GM19395 (cell line): ENCODE measurements around the gene SEPTIN5.
"Not testable (repeated sequence)": the region's sequence is repeated elsewhere in the genome, so short reads cannot be mapped to it uniquely, and the experiment has no call there.

Source experiments
- ATAC-seq: cut with Tn5 transposase; IDR thresholded peaks from one replicate; pipeline ENCODE4 v1.9.1; 2021; ENCODE audit warnings: mild to moderate bottlenecking, moderate library complexity; ENCODE audit not compliant: unreplicated experiment

SEPTIN5 gene

DNA sequence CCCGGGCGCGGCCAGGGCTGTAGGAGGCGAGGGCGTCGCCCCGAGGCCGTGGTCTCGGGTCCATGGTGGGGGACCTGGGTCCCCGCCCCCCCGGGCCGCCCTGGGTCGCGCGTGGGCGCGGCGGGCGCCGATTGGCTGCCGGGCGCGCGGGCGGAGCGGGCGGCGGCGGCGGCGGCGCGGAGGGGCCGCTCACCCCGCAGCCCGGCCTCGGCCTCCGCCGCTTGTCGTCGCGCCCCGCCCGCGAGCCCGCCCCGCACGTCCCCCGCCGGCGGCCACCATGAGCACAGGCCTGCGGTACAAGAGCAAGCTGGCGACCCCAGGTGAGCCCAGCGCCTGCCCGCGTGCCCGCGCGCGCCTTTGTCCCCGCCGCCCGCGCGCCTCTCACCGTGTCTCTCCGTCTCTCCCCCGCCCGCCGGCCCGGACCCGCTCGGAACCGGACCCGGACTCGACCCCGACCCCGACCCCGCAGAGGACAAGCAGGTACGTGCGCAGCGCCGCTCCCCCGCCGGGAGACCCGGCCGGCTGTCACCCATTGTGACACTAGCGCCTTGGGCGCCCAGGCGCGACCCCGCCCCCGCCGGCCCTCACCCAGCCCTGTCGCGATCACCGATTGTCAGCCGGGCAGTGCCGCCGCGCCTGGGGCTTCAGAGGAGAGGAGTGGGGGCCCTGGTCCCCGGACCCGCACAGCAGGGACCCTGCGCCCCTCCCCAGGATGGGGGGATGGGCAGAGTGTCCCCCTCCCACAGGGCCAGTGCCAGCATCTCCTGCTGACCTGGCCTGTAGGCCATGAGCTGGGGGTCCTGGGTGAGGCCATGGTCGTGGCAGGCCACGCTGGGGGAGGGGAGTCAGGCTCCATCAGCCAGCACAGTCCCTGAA is at the start of gene SEPTIN5:
Gene SEPTIN5 (plus strand): TSS at position 192 of the 876 bp plus-strand sequence. CDS start 86 bp downstream, at position 278.
- no peak for ATAC-seq

DNA sequence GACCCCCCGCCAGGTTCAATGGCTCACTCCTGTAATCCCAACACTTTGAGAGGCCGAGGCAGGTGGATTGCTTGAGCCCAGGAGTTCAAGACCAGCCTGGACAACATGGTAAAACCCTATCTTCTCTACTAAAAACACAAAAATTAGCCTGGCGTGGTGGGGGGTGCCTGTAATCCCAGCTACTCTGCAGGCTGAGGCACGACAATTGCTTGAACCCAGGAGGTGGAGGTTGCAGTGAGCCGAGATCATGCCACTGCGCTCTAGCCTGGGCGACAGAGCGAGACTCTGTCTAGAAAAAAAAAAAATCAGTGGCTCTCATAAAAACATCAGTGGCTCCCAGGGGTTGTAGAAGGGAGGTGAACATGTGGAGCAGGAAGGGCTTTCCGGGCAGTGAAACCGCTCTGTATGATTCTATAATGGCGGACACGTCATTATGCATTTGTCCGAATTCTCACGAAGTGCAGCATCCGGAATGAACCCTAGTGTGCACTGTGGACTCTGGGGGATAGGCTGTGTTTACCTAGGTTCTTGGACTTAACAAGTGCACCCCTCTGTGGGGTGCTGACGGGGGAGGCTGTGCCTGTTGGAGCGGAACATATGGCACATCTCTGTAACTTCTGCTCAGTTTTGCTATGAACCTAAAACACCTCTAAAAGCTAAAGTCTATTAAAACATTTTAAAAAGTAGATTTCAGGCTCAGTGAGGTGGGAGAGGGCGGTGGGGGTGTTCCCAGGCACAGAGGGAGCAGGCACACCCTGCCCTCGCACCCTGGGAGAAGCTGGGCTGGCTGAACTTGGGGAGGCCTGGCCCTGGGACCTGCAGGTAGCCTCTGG is 49.1 kb upstream of the SEPTIN5 start:
- no peak for ATAC-seq

DNA sequence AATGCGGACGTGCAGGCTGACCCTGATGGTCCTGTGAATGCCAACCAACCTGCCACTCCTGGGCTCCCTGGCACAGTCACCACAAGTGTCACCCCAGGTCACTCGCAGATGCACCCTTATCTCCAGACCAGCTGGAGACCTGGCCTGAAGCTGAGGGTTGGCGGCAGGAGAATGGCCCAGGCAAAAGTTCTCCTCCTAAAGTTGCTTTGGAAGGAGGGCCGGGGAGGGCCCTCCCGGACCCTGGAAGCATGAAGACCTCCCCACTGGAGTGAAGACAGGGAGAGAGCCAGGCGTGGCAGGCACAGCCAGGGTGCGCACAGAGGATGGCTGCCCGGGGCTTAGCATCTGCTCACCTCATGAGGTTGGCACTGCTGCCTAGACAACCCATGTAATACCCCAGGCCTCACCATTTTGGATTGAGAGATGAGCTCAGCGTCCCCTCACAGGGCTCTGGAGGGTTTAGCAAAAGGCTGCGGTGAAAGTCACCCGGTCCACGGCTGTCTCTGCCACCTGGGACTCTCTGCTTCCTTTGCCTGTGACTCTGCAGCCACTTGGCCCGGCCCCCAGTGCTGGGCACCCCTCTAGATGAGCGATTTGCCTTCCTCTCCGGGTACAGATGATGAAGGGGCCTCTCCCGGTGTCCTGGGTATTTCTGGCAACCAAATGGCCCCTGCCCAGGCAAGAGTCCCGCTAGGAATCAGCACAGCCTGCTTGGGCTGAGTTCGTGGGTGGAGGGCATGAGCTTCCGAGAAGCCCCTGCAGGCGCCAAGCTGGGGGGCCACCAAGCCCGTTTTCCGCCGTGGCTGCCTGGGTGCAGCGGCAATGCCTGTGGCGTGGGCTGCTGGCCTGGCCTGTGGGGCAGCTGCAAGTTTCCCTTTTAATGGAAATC is 48.3 kb upstream of the SEPTIN5 start:
- no peak for ATAC-seq

DNA sequence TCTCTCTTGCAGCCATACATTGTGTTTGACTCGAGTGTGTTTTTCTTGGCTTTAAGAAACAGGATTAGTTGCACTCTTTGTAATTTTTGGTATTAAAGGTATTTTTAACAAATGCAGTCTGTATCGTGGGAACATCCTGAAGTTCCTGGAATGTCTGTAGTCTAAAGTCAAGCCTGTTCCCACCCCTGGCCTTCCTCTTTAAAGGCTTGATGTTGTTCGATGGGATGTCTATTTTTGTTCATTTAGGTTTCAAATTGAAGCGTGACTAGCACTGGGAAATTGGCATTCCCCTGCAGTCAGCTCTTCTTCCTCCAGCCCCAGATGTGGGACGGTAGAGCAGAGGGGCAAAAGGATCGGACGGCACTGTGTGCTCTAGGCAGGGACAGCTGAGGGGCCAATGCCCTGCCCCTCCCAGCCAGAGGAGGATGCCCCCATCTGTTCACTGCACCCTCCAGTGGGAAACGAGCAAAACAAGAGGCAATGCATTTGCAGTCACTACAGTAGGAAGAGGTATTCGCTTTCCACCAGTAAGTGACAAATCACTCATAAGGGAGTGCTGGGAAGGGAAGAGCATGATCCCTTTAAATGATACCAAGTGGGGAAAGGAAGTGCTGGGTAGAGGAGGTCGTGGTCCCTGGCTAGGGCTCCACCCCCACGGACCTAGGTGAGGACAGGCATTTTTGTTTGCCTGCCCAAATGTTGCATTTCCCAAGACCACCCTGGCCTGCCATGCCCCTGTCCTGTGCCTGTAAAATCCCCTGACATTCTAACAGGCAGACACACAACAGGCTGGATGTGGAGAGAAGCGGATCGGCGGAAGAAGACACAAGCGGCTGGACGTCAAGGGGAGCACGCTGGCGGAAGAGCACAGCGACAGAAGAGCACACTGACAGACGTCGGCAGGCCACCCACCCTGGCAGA is 47.4 kb upstream of the SEPTIN5 start:
- no peak for ATAC-seq

DNA sequence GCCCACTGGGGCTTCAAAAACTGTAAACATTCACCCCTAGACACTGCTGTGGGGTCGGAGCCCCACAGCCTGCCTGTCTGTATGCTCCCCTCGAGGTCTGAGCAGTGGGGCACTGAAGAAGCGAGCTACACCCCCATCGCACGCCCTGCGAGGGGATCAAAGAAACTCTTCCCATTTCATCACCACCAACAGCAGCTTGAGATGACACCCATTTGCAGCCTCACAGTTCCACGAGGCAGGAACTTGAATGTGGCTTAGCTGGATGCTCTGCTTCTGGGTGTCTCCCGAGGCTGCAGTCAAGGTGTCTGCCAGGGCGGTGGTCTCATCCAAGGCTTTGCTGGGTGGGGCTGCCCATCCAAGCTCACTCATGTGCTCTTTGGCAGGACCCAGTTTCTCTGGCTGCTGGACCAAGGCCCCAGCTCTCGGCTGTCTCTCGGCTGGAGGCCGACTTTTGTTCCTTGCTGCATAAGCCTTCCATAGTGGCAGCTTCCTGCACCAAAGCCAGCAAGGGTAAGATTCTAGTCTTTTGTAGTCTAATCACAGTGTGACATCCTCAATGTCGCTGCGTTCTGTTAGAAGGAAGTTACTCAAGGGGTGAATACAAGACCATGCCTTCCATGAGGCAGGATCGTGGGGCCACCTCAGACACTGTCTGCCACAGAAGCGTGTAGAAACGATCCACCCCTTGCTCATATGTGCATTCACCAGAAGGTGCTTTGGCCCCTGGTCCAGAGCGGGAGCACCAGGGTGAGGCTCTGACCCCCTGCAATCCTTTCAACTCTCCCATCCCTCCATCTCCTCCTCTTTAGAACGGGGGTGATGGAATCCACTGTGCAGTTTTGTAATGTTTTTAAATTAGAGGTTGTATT is 46.2 kb upstream of the SEPTIN5 start:
- no peak for ATAC-seq

DNA sequence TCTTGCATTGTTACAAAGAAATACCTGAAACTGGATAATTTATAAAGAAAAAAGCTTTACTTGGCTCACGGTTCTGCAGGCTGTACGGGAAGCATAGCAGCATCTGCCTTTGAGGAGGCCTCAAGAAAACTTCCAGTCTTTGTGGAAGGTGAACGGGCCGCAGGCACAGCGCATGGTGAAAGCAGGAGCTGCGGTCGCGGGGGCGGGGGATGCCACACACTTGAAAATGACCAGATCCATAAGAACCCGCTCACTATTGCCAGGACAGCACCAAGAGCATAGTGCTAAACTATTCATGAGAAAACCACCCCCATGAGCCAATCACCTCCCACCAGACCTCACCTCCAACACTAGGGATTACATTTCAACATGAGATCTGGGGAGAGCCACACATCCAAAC is 45.6 kb upstream of the SEPTIN5 start:
- no peak for ATAC-seq

DNA sequence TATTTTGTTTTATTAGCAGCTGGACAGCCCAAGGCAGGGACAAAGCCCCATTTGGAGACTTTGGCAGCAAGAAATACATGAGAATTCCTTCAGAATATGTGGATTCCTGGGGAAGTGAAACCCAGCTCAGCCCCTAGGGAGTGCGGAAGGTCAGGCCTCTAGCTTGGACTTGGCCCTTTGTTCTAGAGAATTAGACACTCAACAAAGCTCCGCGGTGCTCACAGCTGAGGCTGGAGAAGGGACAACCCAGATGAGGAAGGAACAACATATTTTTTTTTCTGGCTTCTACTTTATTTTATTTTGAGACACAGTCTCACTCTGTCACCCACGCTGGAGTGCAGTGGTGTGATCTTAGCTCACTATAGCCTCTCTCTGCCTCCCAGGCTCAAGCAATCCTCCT is 44.7 kb upstream of the SEPTIN5 start:
- no peak for ATAC-seq

DNA sequence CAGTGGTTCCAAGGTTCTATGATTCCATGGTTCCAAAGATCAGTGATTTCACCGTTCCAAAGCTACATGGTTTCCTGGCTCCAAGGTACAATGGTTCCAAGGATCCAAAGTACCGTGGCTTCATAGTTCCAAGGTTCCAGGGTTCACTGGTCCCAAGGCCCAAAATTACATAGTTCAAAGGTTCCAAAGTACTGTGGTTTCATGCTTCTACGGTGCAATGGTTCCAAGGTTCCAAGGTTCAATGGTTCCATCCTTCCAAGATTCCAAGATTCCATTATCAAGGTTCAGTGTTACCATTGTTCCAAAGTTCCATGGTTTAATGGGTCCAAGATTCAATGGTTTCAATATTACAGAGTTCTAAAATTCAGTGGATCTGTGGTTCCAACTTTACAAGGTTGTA is 43.0 kb upstream of the SEPTIN5 start:
- no peak for ATAC-seq

DNA sequence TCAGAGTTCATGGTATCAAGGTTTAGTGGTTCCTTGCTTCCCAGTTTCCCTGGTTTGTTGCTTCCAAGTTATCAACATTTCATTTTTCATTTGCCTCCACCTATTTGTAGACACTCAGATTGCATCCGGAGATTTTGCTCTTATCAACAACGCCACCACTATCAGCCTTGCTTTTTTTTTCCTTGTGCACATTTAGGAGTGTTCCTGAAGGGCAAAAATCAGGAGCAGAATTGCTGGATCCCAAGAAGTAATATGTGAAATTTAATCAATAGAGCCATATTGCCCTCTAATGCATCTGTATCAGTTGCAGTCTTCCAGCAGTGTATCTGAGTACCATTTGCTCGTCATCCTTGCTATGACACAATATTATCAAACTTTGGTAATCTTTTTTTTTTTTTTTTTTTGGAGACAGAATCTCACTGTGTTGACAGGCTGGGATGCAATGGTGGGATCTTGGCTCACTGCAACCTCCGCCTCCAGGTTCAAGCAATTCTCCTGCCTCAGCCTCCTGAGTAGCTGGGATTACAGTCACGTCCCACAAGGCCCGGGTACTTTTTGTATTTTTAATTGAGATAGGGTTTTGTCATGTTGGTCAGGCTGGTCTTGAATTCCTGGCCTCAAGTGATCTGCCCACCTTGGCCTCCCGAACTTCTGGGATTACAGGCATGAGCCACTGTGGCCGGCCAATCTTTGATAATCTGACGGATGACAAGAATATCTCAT is 42.1 kb upstream of the SEPTIN5 start:
- no peak for ATAC-seq

DNA sequence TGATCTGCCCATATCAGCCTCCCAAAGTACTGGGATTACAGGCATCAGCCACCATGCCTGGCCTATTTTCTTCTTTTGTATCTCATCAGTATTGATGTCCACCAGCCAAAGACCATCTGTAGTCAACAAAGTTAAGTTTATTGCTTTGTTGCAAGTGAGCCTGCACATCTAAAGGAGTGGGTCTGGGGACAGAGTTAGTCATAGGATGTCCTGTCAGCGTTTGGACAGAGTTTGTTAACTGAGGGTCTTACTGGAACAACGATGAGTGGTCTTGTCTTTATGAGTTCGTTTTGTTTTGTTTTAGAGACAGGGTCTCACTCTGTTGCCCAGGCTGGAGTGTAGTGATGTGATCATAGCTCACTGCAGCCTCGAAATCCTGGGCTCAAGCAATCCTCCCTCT is 40.6 kb upstream of the SEPTIN5 start:
- ATAC-seq: no peak

DNA sequence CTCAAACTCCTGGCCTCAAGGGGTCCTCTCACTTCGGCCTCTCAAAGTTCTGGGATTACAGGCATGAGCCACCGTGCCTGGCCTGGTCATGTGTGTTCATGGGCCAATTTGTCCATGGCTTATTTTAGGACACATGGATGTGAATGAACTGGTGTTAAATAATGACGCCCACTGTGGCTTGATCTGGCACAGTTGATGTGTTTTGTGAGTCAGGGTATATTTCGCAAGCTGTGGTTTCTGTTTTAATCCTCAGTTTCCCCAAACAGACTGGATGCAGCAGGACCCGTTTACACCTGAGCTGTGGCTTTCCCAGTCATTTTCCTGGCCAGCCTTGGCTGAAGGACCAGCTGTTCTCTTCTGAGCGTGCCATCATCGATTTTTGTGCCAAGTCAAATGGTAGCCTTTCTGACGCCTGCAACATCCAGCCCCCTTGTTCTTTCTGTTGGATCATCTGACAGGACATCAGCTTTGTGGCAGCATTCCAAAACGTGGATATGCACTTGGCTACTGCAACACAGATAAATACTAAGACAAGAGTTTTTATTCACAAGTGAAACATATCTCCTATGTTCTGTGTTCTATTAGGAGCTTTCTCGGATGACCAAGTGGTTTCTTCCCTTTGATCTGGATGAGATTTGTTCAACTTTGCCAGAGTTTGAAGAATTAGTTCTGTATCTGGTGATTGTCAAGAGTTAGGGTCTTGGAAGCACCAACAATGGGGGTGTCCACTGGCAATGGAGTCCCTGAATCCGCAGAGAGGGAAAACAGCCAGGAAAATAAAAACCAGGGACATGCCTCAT is 40.0 kb upstream of the SEPTIN5 start:
- ATAC-seq: no peak

DNA sequence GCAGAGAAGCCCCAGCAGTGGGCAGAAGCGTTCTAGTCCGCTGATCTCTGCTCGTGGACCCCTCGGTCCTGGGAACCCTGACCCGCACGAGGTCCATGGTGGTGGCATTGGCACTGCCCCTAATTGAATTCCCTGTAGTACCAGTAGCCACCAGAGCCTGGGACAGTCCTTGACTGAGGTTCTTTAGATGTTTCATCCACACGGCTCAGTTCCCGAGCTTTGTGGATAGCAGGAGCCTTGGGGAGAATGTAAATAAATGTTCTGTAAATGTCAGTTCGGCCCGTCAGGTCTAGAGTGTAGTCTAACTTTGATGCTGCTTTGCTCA is 39.4 kb upstream of the SEPTIN5 start:
- no peak for ATAC-seq

DNA sequence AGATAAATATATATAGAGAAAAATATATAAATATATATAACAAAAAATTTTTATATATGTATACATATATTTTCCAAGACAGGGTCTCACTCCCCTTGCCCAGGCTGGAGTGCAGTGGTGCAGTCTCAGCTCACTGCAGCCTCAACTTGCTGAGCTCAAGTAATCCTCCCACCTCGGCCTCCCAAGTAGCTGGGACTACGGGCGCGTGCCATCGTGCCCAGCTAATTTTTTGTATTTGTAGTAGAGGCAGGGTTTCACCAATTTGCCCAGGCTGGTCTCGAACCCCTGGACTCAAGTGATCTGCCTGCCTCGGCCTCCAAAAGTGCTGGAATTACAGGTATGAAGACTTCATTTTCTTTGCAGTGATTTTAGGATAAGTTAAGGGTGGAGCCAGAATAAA is 38.9 kb upstream of the SEPTIN5 start:
- no peak for ATAC-seq

DNA sequence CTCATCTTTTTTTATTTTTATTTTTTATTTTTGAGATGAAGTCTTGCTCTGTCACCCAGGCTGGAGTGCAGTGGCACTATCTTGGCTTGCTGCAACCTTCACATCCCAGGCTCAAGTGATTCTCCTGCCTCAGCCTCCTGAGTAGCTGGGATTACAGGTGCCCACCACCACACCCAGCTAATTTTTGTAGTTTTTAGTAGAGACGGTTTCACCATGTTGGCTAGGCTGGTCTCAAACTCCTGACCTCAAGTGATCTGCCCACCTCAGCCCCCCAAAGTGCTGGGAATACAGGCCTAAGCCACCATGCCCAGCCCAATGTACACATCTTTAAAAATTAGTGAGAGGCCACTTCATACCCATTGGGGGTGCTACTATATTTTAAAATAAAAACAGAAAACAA is 37.9 kb upstream of the SEPTIN5 start:
- ATAC-seq: not testable (repeated sequence)

DNA sequence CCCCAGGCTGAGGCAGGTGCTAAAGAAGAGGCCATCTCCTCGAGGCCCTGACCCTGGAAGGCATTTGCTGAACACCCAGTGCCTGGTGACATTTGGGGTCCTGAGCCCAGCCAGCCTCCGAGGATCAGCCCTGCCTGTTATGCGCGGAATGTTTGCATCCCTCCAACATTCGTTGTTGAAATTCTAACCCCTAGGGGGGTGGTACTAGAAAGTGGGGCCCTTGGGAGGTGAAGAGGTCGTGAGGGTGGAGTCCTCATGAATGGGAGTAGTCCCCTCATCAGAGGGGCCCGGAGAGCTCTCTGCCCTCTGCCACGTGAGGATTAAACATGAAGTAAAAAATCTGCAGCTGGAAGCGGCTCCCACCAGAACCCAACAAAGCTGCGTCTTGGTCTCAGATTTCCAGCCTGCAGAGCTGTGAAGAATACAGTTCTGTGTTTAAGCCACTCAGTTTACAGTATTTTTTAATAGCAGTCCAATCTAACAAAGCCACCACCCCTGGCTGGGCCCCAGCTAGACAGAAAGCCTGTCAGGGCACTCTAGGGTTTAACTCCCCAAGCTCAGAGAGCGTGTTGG is 35.3 kb upstream of the SEPTIN5 start:
- ATAC-seq: no peak

DNA sequence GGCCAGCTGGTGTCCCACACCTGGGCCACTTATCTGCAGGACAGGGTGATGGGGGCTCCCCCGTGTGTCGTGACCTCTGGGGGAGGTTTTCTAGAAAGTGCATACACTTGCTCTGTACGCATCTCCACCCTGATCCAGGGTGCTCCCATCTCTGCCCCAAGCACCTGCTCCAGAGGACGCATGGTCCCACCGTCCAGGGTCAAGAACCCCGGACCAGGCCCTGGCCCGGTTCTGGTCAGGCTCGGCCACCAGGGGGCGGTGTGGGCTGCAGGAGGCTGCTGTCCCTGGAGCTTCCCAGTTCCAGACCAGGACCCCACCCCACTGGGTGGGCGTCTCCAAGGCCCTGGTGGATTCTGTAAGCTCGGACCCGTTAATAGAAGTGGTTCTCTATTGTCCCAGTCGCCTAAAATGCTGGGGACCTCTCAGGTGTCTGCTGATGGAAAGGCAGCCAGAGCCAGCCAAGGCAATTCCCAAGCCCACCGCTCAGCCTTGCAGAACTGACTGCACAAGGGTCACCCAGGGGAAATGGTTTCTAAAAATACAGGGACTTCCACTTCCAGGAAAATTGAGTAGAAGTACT is 34.7 kb upstream of the SEPTIN5 start:
- no peak for ATAC-seq

DNA sequence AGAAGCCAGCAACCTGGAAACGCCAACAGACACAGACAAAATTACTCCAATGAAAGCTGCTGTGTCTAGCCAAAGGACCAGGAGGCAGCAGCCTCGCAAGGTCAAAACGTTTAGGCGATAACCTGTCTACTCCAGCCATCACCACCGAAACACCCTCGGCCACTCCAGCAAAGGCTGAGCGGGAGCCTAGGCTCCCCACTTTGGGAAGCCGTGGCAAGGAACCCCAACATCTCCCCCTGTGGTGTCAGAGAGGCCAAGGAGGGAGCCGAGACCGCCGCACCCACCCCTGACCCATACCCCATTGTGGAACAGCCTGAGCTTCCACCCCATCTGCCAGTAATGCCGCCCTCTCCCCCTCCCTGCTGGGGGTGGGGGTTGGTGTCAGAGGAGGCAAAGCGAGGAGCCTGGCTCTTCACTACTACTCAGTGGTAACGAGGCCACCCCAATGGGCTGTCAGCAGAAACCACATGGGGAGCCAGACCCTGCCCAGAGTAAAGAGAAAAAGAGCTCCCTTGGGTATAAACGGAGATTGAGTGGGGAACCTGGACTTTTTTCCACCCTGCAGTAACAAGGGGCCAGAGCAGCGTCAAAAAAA is 33.9 kb upstream of the SEPTIN5 start:
- ATAC-seq: no peak
